CD14-positive monocyte (primary cell): ENCODE results near the gene CUX1. TPM values are rescaled to one million over a fixed set of nuclear protein-coding genes. Genes with fewer than 3 reads are reported as not detected.
"Not testable (repeated sequence)": the region's sequence is repeated elsewhere in the genome, so short reads cannot be mapped to it uniquely, and the experiment has no call there.

Experiments
- DNase-seq, 3 donors: peaks; one replicate each; pipeline ENCODE4 v3.0.0-alpha.2; 2011 to 2022
- H2AFZ ChIP-seq: 2 replicates; pipeline ENCODE4 v1.6.0; 2012; ENCODE audit warnings: mild to moderate bottlenecking, low read depth, low read length, inconsistent platforms; ENCODE audit not compliant: insufficient read depth, poor library complexity, severe bottlenecking
- H3K27ac ChIP-seq, 2 donors: 1 replicate in 1 of 2; 2 replicates in 1 of 2; pipeline ENCODE4 v1.5.1; 2012 to 2013; ENCODE audit warnings: low read length in 2 of 2, control low read depth in 1 of 2, inconsistent platforms in 1 of 2, low read depth in 1 of 2, mild to moderate bottlenecking in 1 of 2
- H3K27me3 ChIP-seq, 2 donors: one replicate each; pipeline versions ENCODE4 v1.6.0 to v1.6.1; 2011 to 2013; ENCODE audit warnings: low read length in 2 of 2; ENCODE audit not compliant: control insufficient read depth in 2 of 2, insufficient read depth in 2 of 2
- H3K36me3 ChIP-seq, 2 donors: replicated peaks in 1 of 2; 1 replicate in 1 of 2; 2 replicates in 1 of 2; pipeline versions ENCODE4 v1.5.1 to v1.6.1; 2012 to 2013; ENCODE audit warnings: low read length in 2 of 2, control low read depth in 1 of 2, inconsistent platforms in 1 of 2, mild to moderate bottlenecking in 1 of 2; ENCODE audit not compliant: insufficient read depth in 2 of 2, control insufficient read depth in 1 of 2
- H3K4me1 ChIP-seq, 2 donors: 1 replicate in 1 of 2; 2 replicates in 1 of 2; pipeline versions ENCODE4 v1.5.1 to v1.6.1; 2012 to 2013; ENCODE audit warnings: low read length in 2 of 2, control low read depth in 1 of 2, inconsistent platforms in 1 of 2, mild to moderate bottlenecking in 1 of 2, moderate library complexity in 1 of 2; ENCODE audit not compliant: insufficient read depth in 2 of 2, control insufficient read depth in 1 of 2
- H3K4me2 ChIP-seq: replicated peaks from 2 replicates; pipeline ENCODE3; 2012; ENCODE audit warnings: low read length, moderate library complexity, mild to moderate bottlenecking; ENCODE audit not compliant: poor library complexity, severe bottlenecking; ENCODE audit errors: extremely low read depth
- H3K4me3 ChIP-seq, 3 experiments: fragments of 200-600 bp in 1 of 3; sonication (generic) in 1 of 3; replicated peaks in 1 of 3; 1 replicate in 2 of 3; 2 replicates in 1 of 3; pipeline ENCODE4 v1.5.1; 2011 to 2013; ENCODE audit warnings: low read length in 3 of 3, mild to moderate bottlenecking in 3 of 3, control low read depth in 2 of 3, low read depth in 2 of 3, inconsistent platforms in 1 of 3, moderate library complexity in 1 of 3
- H3K79me2 ChIP-seq: 2 replicates; pipeline ENCODE4 v1.6.0; 2012; ENCODE audit warnings: mild to moderate bottlenecking, control low read depth, inconsistent platforms, low read length, moderate library complexity; ENCODE audit not compliant: insufficient read depth
- H3K9ac ChIP-seq: 2 replicates; pipeline ENCODE4 v1.6.0; 2017; ENCODE audit warnings: low read length, mild to moderate bottlenecking; ENCODE audit not compliant: insufficient read depth, poor library complexity, severe bottlenecking
- H3K9me3 ChIP-seq, 2 donors: replicated peaks in 1 of 2; 1 replicate in 1 of 2; 2 replicates in 1 of 2; pipeline versions ENCODE4 v1.5.1 to v1.6.1; 2012 to 2013; ENCODE audit warnings: low read length in 2 of 2, control low read depth in 1 of 2; ENCODE audit not compliant: control insufficient read depth in 1 of 2, insufficient read depth in 1 of 2
- H4K20me1 ChIP-seq: 2 replicates; pipeline ENCODE4 v1.6.0; 2012; ENCODE audit warnings: mild to moderate bottlenecking, low read length, control low read depth, moderate library complexity; ENCODE audit not compliant: insufficient read depth
- H3K27ac Mint-ChIP-seq, 7 donors: one replicate each; pipeline ENCODE4 v1.8.0; 2020; ENCODE audit warnings: mild to moderate bottlenecking in 7 of 7, mixed read lengths in 7 of 7, moderate library complexity in 6 of 7, inconsistent platforms in 2 of 7
- H3K27me3 Mint-ChIP-seq, 3 donors: one replicate each; pipeline ENCODE4 v1.8.0; 2021 to 2022; ENCODE audit warnings: low read depth in 3 of 3, mild to moderate bottlenecking in 3 of 3, mixed read lengths in 3 of 3, moderate library complexity in 3 of 3, inconsistent platforms in 1 of 3
- H3K36me3 Mint-ChIP-seq, 2 donors: one replicate each; pipeline ENCODE4 v1.8.0; 2020; ENCODE audit warnings: mixed read lengths in 2 of 2, inconsistent platforms in 1 of 2, mild to moderate bottlenecking in 1 of 2
- H3K4me1 Mint-ChIP-seq: one replicate; pipeline ENCODE4 v1.8.0; 2020; ENCODE audit warnings: mild to moderate bottlenecking, mixed read lengths
- H3K4me3 Mint-ChIP-seq, 2 donors: one replicate each; pipeline ENCODE4 v1.8.0; 2020; ENCODE audit warnings: mild to moderate bottlenecking in 2 of 2, mixed read lengths in 2 of 2, moderate library complexity in 1 of 2
- H3K9me3 Mint-ChIP-seq, 7 donors: one replicate each; pipeline ENCODE4 v1.8.0; 2020 to 2022; ENCODE audit warnings: mixed read lengths in 7 of 7, mild to moderate bottlenecking in 6 of 7, moderate library complexity in 6 of 7, inconsistent platforms in 2 of 7
- CTCF ChIP-seq: fragments of 200-600 bp; IDR thresholded peaks from one replicate; pipeline ENCODE4 v1.8.0; 2022; ENCODE audit warnings: antibody characterized with exemption, mild to moderate bottlenecking
- WGBS: methylation state at CpG from one replicate; pipeline ENCODE4 v1.1.5; 2013; ENCODE audit warnings: missing lambda C conversion rate; ENCODE audit not compliant: insufficient coverage; 5-methylcytosine and 5-hydroxymethylcytosine counted together
- intact Hi-C, 2 donors: fragments of 100-400 bp; cut with micrococcal nuclease; formaldehyde crosslinking; loops; one replicate each; pipeline versions ENCODE4 v1.15.0 to v1.15.1; 2023
- polyA plus RNA-seq, 3 donors: library from polyadenylated mRNA; depleted of rRNA in 1 of 3; unstranded in 2 of 3; stranded (reverse) in 1 of 3; fragments of 300-500 nt in 2 of 3; fragments of >200 nt in 1 of 3; fragmentation: Illumina TruSeq in 2 of 3; gene quantifications; 1 replicate in 2 of 3; 2 replicates in 1 of 3; pipeline ENCODE4 v1.2.3, GENCODE V29; 2012 to 2021

CUX1 gene
- polyA plus RNA-seq, 3 donors, result 17.6 to 38.0 (median 28.0) TPM

DNA sequence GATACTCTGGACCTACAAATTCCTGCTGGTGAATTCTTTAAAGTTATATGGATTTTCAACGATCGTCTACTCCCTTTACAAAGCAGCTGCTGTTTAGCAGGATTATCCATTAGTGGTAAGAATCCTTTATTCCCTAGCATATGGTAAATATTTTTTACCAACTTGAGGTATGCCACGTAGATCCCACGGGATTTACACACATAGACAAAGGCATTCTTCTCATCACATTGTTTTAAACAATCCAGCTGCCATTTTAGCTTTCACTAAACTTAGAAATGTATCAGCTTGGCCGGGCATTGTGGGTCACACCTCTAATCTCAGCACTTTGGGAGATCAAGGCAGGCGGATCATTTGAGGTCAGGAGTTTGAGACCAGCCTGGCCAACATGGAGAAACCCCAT lies 321.2 kb downstream of the CUX1 start:
- no peak overlapping the region for H2AFZ ChIP-seq
- H3K9me3 Mint-ChIP-seq, result peaks cover 0 to 2% (median 0%) of the 10 kb centered on the region in 7 donors
- H3K9ac ChIP-seq, result no peak overlapping the region
- no peaks in the 10 kb centered on the region for H3K27me3 ChIP-seq
- no peak overlapping the region for H3K27ac ChIP-seq
- no peak for DNase-seq
- no peak overlapping the region for H3K4me3 Mint-ChIP-seq
- H4K20me1 ChIP-seq, result peaks cover 19% of the 10 kb centered on the region
- intact Hi-C loops, result no loop called here
- H3K4me3 ChIP-seq, result no peak overlapping the region
- no peak overlapping the region for H3K27ac Mint-ChIP-seq
- WGBS, result 100% methylated on average over 2 of the region's 6 CpGs
- H3K4me2 ChIP-seq, result no peak overlapping the region
- H3K4me1 Mint-ChIP-seq, result peaks cover 29% of the 10 kb centered on the region
- peaks cover 8 to 50% of the 10 kb centered on the region in 2 donors for H3K36me3 ChIP-seq
- H3K9me3 ChIP-seq, result no peaks in the 10 kb centered on the region
- peaks cover 0 to 3% (median 1%) of the 10 kb centered on the region in 3 donors for H3K27me3 Mint-ChIP-seq
- no peak for TF ChIP-seq CTCF
- peaks cover 36 to 66% of the 10 kb centered on the region in 2 donors for H3K36me3 Mint-ChIP-seq
- peaks cover 7% of the 10 kb centered on the region for H3K79me2 ChIP-seq
- peaks cover 26% of the 10 kb centered on the region in 2 donors for H3K4me1 ChIP-seq

DNA sequence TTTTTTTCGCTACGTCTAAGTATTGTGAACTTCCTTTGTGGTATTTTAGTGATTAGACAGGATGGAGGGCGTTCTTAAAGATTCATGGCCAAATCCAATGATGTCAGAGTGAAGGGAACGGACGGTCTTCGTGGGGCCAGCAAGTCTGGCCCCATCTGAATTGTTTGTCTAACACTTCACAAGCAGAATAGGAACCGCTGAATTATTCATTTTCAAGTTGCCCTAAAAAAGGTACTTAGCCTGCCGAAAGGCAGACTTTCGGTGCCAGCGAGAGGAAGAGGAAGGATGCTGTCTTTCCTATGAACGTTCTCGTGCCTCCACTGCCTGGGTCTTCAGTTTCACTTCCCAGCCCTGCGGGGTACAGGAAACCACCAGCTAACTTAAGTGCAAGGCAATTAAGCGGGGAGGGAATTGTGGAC lies 323.5 kb downstream of the CUX1 start:
- peak; percentile 70 to 92 (median 84) for DNase-seq
- peak overlapping the region; percentile 42 for H3K9ac ChIP-seq
- no peaks in the 10 kb centered on the region for H3K27me3 ChIP-seq
- Mint-ChIP-seq H3K4me3 (peak overlapping the region; percentile 62 to 67), H3K36me3 (peaks cover 40 to 71% of the 10 kb centered on the region in 2 donors), H3K27ac (peak overlapping the region; percentile 87 to 94 (median 89)), H3K27me3 (peaks cover 0 to 3% (median 1%) of the 10 kb centered on the region in 3 donors), H3K4me1 (peaks cover 27% of the 10 kb centered on the region), H3K9me3 (peaks cover 0 to 2% (median 0%) of the 10 kb centered on the region in 7 donors)
- TF ChIP-seq CTCF, result no peak
- H3K27ac ChIP-seq, result peak overlapping the region; percentile 66 to 84
- peaks cover 7% of the 10 kb centered on the region for H3K79me2 ChIP-seq
- H3K4me3 ChIP-seq, result peak overlapping the region in 1 of 3 experiments; percentile 51
- H3K9me3 ChIP-seq, result no peaks in the 10 kb centered on the region
- peak overlapping the region; percentile 67 for H3K4me2 ChIP-seq
- H4K20me1 ChIP-seq, result peaks cover 21% of the 10 kb centered on the region
- no peak overlapping the region for H2AFZ ChIP-seq
- H3K36me3 ChIP-seq, result peaks cover 4 to 52% of the 10 kb centered on the region in 2 donors
- H3K4me1 ChIP-seq, result peaks cover 26% of the 10 kb centered on the region in 2 donors
- 0% methylated on average over 8 of the region's 14 CpGs for WGBS
- intact Hi-C loops, result no loop called here

DNA sequence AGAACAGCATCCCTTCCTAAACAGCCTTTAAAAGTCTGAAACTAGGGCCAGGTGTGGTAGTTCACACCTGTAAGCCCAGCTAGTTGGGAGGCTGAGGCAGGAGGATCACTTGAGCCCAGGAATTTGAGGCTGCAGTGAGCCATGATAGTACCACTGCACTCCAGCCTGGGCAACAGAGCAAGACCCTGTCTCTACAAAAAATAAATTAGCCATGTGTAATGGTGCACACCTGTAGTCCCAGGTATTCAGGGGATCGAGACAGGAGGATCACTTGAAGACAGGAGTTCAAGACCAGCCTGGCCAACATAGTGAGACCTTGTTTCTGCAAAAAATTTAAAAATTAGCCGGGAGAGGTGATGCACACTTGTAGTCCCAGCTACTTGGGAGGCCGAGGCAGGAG lies 325.0 kb downstream of the CUX1 start:
- H3K27me3 ChIP-seq, H3K4me3 Mint-ChIP-seq, H3K4me3 ChIP-seq, H2AFZ ChIP-seq, H3K9me3 ChIP-seq, H3K79me2 ChIP-seq, H3K4me2 ChIP-seq, DNase-seq, H3K27me3 Mint-ChIP-seq, intact Hi-C loops, H3K9me3 Mint-ChIP-seq, H3K27ac ChIP-seq, H3K9ac ChIP-seq: not testable (repeated sequence)
- H3K4me1 Mint-ChIP-seq, result peaks cover 33% of the 10 kb centered on the region
- peaks cover 41 to 63% of the 10 kb centered on the region in 2 donors for H3K36me3 Mint-ChIP-seq
- 100% methylated on average over 2 of the region's 3 CpGs for WGBS
- peak overlapping the region in 2 of 7 donors; percentile 13 to 41 for H3K27ac Mint-ChIP-seq
- Histone ChIP-seq H3K4me1 (peaks cover 35 to 37% of the 10 kb centered on the region in 2 donors), H4K20me1 (peaks cover 34% of the 10 kb centered on the region), H3K36me3 (peaks cover 3 to 48% of the 10 kb centered on the region in 2 donors)
